Measurements from ENCODE around the gene PRSS3.
"Not testable (repeated sequence)": the region's sequence is repeated elsewhere in the genome, so short reads cannot be mapped to it uniquely, and the experiment has no call there.

PRSS3 gene

GRCh38 chr9:33795281-33795680, at the start of gene PRSS3:
Gene PRSS3, plus strand, starts transcription at chr9:33795561. Its CDS starts 13 bp downstream, at chr9:33795574.
- TF ChIP-seq CTCF (IDR thresholded peaks at IDR 0.05; ENCODE audit: insufficient read depth, low read length, poor library complexity, severe bottlenecking): no peak
- no peak for DNase-seq (ENCODE audit: extremely low read depth, insufficient read length)
- peaks cover 5% of the 10 kb centered on the region for H3K27me3 ChIP-seq (replicated peaks; ENCODE audit: control insufficient read depth, insufficient read depth, low read length)
- H3K4me3 ChIP-seq (replicated peaks; ENCODE audit: low read depth, low read length): no peak within 1 kb of the TSS
- no peaks in the 10 kb centered on the region for H3K36me3 ChIP-seq (ENCODE audit: control insufficient read depth, insufficient read depth, low read length)

- no peak for TF ChIP-seq CTCF (IDR thresholded peaks at IDR 0.05; ENCODE audit: insufficient read depth, low read length, poor library complexity, severe bottlenecking)
- no peak for DNase-seq (ENCODE audit: extremely low read depth, insufficient read length)
- no peaks in the 10 kb centered on the region for H3K36me3 ChIP-seq (ENCODE audit: control insufficient read depth, insufficient read depth, low read length)
- no peaks in the 10 kb centered on the region; the same call in 1 of the 2 replicates for H3K27me3 ChIP-seq (replicated peaks; ENCODE audit: control insufficient read depth, insufficient read depth, low read length)
- no peak overlapping the region for H3K4me3 ChIP-seq (replicated peaks; ENCODE audit: low read depth, low read length)
Observed at GRCh38 chr9:33748633-33749304, 46.6 kb upstream of the PRSS3 start.

- H3K4me3 ChIP-seq (replicated peaks; ENCODE audit: low read depth, low read length): not testable (repeated sequence)
Observed at GRCh38 chr9:33749305-33749654, 46.1 kb upstream of the PRSS3 start.

GRCh38 chr9:33750307-33750838, 45.0 kb upstream of the PRSS3 start:
- H3K36me3 ChIP-seq (ENCODE audit: control insufficient read depth, insufficient read depth, low read length): no peaks in the 10 kb centered on the region
- no peak for TF ChIP-seq CTCF (IDR thresholded peaks at IDR 0.05; ENCODE audit: insufficient read depth, low read length, poor library complexity, severe bottlenecking)
- no peak for DNase-seq (ENCODE audit: extremely low read depth, insufficient read length)
- no peaks in the 10 kb centered on the region; the same call in 1 of the 2 replicates for H3K27me3 ChIP-seq (replicated peaks; ENCODE audit: control insufficient read depth, insufficient read depth, low read length)
- no peak overlapping the region for H3K4me3 ChIP-seq (replicated peaks; ENCODE audit: low read depth, low read length)

More at GRCh38 chr9:33749305-33749654, 46.1 kb upstream of the PRSS3 start:
- H3K27me3 ChIP-seq (replicated peaks; ENCODE audit: control insufficient read depth, insufficient read depth, low read length); H3K36me3 ChIP-seq (ENCODE audit: control insufficient read depth, insufficient read depth, low read length); DNase-seq (ENCODE audit: extremely low read depth, insufficient read length): not testable (repeated sequence)

- H3K27me3 ChIP-seq (replicated peaks; ENCODE audit: control insufficient read depth, insufficient read depth, low read length): no peaks in the 10 kb centered on the region; the same call in 1 of the 2 replicates
- no peak overlapping the region for H3K4me3 ChIP-seq (replicated peaks; ENCODE audit: low read depth, low read length)
- DNase-seq (ENCODE audit: extremely low read depth, insufficient read length): no peak
- no peaks in the 10 kb centered on the region for H3K36me3 ChIP-seq (ENCODE audit: control insufficient read depth, insufficient read depth, low read length)
- TF ChIP-seq CTCF (IDR thresholded peaks at IDR 0.05; ENCODE audit: insufficient read depth, low read length, poor library complexity, severe bottlenecking): no peak
Observed at GRCh38 chr9:33750839-33751339, 44.5 kb upstream of the PRSS3 start.

- TF ChIP-seq CTCF (IDR thresholded peaks at IDR 0.05; ENCODE audit: insufficient read depth, low read length, poor library complexity, severe bottlenecking): no peak
- no peak for DNase-seq (ENCODE audit: extremely low read depth, insufficient read length)
- Histone ChIP-seq H3K4me3 (replicated peaks; ENCODE audit: low read depth, low read length) (no peak overlapping the region), H3K36me3 (ENCODE audit: control insufficient read depth, insufficient read depth, low read length) (no peaks in the 10 kb centered on the region), H3K27me3 (replicated peaks; ENCODE audit: control insufficient read depth, insufficient read depth, low read length) (no peaks in the 10 kb centered on the region; the same call in 1 of the 2 replicates)
Observed at GRCh38 chr9:33751536-33752129, 43.7 kb upstream of the PRSS3 start.

Measured in GM06990 (cell line).